ENCODE measurements around the gene PLCB1.

DNA sequence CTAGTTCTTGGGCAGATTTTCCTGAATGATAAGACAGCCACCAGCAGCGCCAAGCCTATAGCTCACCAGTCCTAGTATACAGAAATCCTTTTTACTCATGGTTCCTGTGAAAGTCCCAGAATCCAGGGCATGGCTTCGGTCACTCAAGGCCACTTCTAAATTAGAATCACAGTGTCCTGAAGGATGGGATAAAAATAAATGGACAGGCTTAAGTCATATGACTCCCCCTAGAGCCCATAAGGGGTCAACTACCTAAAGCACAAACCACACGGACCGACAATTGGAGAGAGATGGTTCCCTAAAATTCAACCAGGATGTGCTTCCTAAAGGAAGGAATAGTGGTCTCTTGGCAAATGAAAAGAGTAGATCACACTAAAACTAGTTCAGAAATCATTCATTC is 532.7 kb downstream of the PLCB1 start:
- TF ChIP-seq, protein P1, sequence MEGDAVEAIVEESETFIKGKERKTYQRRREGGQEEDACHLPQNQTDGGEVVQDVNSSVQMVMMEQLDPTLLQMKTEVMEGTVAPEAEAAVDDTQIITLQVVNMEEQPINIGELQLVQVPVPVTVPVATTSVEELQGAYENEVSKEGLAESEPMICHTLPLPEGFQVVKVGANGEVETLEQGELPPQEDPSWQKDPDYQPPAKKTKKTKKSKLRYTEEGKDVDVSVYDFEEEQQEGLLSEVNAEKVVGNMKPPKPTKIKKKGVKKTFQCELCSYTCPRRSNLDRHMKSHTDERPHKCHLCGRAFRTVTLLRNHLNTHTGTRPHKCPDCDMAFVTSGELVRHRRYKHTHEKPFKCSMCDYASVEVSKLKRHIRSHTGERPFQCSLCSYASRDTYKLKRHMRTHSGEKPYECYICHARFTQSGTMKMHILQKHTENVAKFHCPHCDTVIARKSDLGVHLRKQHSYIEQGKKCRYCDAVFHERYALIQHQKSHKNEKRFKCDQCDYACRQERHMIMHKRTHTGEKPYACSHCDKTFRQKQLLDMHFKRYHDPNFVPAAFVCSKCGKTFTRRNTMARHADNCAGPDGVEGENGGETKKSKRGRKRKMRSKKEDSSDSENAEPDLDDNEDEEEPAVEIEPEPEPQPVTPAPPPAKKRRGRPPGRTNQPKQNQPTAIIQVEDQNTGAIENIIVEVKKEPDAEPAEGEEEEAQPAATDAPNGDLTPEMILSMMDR (IDR thresholded peaks at IDR 0.05) = no peak
- TF ChIP-seq ELF4 (CRISPR knock-in tag; IDR thresholded peaks at IDR 0.05; ENCODE audit: low read depth) (no peak), ETV6 (CRISPR knock-in tag; IDR thresholded peaks at IDR 0.05) (no peak), ZNF317 (CRISPR knock-in tag; IDR thresholded peaks at IDR 0.05; ENCODE audit: borderline replicate concordance, low read depth) (no peak), CREM (CRISPR knock-in tag; IDR thresholded peaks at IDR 0.05) (no peak), CREB1 (CRISPR knock-in tag; IDR thresholded peaks at IDR 0.05) (no peak), ESRRA (CRISPR knock-in tag; IDR thresholded peaks at IDR 0.05; ENCODE audit: borderline replicate concordance) (no peak), CBFB (CRISPR knock-in tag; IDR thresholded peaks at IDR 0.05; ENCODE audit: low read depth) (no peak)
- TF ChIP-seq, protein P2, sequence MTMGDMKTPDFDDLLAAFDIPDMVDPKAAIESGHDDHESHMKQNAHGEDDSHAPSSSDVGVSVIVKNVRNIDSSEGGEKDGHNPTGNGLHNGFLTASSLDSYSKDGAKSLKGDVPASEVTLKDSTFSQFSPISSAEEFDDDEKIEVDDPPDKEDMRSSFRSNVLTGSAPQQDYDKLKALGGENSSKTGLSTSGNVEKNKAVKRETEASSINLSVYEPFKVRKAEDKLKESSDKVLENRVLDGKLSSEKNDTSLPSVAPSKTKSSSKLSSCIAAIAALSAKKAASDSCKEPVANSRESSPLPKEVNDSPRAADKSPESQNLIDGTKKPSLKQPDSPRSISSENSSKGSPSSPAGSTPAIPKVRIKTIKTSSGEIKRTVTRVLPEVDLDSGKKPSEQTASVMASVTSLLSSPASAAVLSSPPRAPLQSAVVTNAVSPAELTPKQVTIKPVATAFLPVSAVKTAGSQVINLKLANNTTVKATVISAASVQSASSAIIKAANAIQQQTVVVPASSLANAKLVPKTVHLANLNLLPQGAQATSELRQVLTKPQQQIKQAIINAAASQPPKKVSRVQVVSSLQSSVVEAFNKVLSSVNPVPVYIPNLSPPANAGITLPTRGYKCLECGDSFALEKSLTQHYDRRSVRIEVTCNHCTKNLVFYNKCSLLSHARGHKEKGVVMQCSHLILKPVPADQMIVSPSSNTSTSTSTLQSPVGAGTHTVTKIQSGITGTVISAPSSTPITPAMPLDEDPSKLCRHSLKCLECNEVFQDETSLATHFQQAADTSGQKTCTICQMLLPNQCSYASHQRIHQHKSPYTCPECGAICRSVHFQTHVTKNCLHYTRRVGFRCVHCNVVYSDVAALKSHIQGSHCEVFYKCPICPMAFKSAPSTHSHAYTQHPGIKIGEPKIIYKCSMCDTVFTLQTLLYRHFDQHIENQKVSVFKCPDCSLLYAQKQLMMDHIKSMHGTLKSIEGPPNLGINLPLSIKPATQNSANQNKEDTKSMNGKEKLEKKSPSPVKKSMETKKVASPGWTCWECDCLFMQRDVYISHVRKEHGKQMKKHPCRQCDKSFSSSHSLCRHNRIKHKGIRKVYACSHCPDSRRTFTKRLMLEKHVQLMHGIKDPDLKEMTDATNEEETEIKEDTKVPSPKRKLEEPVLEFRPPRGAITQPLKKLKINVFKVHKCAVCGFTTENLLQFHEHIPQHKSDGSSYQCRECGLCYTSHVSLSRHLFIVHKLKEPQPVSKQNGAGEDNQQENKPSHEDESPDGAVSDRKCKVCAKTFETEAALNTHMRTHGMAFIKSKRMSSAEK (CRISPR knock-in tag; IDR thresholded peaks at IDR 0.05; ENCODE audit: borderline replicate concordance) = no peak
- TF ChIP-seq, protein P3, sequence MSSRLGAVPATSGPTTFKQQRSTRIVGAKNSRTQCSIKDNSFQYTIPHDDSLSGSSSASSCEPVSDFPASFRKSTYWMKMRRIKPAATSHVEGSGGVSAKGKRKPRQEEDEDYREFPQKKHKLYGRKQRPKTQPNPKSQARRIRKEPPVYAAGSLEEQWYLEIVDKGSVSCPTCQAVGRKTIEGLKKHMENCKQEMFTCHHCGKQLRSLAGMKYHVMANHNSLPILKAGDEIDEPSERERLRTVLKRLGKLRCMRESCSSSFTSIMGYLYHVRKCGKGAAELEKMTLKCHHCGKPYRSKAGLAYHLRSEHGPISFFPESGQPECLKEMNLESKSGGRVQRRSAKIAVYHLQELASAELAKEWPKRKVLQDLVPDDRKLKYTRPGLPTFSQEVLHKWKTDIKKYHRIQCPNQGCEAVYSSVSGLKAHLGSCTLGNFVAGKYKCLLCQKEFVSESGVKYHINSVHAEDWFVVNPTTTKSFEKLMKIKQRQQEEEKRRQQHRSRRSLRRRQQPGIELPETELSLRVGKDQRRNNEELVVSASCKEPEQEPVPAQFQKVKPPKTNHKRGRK (CRISPR knock-in tag; IDR thresholded peaks at IDR 0.05; ENCODE audit: borderline replicate concordance) = no peak
- TF ChIP-seq, protein P4, sequence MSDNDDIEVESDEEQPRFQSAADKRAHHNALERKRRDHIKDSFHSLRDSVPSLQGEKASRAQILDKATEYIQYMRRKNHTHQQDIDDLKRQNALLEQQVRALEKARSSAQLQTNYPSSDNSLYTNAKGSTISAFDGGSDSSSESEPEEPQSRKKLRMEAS (CRISPR knock-in tag; IDR thresholded peaks at IDR 0.05) = no peak
- TF ChIP-seq, protein P5, sequence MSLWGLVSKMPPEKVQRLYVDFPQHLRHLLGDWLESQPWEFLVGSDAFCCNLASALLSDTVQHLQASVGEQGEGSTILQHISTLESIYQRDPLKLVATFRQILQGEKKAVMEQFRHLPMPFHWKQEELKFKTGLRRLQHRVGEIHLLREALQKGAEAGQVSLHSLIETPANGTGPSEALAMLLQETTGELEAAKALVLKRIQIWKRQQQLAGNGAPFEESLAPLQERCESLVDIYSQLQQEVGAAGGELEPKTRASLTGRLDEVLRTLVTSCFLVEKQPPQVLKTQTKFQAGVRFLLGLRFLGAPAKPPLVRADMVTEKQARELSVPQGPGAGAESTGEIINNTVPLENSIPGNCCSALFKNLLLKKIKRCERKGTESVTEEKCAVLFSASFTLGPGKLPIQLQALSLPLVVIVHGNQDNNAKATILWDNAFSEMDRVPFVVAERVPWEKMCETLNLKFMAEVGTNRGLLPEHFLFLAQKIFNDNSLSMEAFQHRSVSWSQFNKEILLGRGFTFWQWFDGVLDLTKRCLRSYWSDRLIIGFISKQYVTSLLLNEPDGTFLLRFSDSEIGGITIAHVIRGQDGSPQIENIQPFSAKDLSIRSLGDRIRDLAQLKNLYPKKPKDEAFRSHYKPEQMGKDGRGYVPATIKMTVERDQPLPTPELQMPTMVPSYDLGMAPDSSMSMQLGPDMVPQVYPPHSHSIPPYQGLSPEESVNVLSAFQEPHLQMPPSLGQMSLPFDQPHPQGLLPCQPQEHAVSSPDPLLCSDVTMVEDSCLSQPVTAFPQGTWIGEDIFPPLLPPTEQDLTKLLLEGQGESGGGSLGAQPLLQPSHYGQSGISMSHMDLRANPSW (CRISPR knock-in tag; conservative IDR thresholded peaks at IDR 0.05; ENCODE audit: low read depth) = no peak

Measured in WTC11 (cell line).